Amniotic epithelial cell (primary cell): ENCODE data around the gene PPP1R3E.
"Not testable (repeated sequence)": the region's sequence is repeated elsewhere in the genome, so short reads cannot be mapped to it uniquely, and the experiment has no call there.

Experiments
- DNase-seq: peaks from one replicate; pipeline ENCODE4 v3.0.0-alpha.2; 2010; ENCODE audit warnings: low read depth

PPP1R3E gene

DNA sequence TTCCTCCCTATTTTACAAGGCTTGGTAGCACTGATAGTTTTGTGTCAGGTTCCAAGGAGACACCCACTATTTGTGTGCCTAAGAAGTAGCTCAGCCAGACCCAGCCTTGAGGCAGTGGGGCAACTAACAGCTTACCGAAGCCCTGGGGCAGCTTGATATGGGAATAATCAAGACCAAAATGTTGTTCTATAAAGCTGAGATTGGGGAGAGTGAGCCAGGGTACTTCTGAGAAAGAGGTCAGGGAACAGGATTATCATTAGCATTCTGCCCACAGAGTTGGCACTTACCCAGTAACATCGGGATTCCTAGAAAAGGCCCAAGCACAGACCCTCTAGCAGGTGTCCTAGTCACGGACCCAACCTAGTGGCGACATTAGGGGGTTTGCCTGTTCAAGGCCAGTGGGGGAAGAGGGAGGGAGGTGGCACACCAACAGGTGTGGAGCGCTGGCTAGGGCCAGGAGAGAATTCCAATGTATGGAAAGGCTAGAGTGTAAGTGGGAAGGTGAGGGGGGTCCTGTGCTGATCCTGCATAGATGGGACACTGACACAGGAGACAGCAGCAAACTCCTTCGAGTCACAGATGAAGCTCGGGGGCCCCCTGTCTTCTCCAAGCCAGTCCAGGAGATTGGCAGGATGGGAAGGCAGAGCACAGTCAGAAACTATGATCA is 4.9 kb downstream of the PPP1R3E start:
- no peak for DNase-seq

GRCh38 chr14:23297096-23297495 is 5.6 kb downstream of the PPP1R3E start:
- DNase-seq = no peak

DNA sequence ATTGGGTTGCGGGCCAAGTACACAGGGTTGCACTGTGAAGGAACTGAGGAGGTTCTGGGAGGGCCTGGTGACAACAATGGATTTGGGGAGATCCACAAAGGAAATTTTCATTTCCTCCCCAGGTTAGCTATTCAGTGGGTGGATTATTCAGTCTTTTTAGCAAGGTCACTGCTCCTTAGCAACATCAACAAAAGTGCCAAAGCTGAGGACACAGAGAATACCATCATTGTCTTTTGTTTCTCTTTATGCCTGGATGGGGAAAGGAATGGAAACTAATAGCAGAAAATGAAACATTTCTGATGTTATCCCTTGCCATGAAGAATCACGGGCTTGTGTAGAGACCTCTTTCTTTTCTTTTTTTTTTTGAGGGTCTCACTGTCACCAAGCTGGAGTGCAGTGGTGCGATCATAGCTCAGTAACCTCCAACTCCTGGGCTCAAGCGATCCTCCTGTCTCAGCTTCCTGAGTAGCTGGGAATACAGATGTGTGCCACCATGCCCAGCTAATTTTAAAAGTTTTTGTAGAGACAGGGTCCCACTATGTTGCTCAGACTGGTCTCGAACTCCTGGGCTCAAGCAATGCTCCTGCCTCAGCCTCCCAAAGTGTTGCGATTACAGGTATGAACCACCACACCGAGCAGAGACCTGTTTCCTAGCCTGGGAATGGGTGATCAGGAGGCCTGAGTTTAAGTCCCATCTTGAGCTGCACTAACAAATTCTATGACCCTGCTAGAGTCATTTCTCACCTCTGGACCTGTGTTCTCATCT is 6.5 kb downstream of the PPP1R3E start:
- no peak for DNase-seq

DNA sequence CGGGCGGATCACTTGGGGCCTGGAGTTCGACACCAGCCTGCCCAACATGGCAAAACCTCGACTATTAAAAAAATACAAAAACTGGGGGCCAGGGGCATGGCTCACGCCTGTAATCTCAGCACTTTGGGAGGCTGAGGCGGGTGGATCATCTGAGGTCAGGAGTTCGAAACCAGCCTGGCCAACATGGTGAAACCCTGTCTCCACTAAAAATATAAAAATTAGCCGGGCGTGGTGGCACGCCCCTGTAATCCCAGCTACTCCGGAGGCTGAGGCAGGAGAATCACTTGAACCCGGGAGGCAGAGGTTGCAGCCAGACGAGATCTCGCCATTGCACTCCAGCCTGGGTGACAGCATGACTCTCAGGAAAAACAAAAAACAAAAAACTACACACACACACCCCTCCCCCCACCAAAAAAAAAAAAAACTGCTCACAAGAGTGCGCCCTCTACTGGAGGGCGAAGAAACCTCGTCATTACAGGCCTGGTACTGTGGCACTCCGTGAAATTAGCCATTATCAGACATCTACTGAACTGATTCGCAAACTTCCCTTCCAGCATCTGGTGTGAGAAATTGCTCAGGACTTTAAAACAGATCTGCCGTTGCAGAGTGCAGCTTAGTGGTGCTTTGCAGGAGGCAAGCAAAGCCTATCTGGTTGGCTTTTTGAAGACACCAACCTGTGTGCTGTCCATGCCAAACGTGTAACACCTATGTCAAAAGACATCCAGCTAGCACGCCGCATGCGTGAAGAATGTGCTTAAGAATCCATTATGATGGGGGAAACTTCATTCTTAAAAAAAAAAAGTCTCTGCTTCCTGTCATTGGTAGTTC is 7.7 kb downstream of the PPP1R3E start:
- peak; percentile 44 for DNase-seq

DNA sequence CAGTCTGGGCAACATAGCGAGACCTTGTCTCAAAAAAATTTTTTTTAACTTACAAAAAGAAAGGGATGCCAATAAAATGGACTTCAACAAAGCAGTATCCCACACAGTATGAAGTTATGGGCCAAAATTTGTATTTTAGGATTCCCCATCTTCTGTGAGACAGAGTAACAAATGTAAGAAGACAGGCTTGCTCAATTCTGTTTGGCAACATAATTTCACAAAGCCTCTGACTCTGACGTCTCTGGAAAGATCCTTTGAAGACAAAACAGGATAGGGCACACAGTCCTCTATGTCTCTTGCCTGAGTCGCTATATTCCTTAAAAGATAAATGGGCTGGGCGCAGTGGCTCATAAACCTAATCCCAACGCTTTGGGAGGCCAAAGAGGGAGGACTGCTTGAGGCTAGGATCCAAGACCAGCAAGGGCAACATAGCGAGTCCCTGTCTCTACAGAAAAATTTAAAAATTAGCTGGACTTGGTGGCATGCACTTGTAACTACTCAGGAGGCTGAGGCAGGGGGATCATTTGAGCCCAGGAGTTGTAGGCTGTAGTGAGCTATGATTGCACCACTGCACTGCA is 15.7 kb downstream of the PPP1R3E start:
- peak; percentile 56 for DNase-seq

DNA sequence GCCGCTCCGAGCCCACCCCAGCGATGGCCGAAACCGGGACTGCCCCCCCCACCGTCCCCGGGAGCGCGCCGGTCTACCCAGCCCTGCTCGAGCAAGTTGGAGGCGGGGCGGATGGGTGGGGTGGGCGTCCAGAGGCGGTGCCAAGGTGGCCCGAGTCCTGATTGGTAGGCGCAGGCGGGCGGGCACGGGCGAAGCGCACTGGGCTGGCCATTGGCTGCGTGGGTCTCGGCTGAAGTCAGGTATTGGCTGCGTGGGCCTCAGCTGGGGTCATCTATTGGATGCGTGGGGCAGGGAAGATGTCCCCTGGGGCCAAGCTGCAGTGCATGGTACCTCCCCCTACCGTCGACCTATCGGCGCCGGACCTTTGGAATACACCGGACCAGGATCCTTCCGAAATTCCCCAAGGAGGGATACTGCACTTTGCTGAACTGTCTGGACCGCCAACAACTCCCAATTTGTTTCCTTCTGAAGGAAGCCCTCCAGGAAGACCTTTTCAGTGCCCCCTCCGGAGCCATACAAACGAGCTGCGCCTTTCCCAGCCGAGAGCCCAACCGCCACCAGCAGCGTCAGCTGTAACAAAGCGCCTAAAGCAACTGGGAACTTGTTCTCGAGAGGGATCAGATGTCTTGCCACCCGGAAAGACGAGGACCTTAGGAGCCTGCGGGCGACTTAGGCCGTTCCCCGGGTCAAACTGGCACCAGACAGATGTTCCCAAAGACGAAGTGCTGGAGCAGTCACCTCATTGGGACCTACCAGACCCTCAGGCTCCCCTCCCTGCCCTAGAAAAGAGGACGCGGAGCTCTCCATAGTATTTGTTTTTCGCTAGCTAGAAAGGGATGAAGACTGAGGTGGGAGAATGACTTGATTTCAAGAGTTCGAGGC is 16.4 kb downstream of the PPP1R3E start, which contains the start of gene HOMEZ:
HOMEZ (minus strand) TSS at position 113 of the 882 bp plus-strand sequence. CDS start 180 bp downstream, outside the sequence.
- DNase-seq = peak; percentile 98

DNA sequence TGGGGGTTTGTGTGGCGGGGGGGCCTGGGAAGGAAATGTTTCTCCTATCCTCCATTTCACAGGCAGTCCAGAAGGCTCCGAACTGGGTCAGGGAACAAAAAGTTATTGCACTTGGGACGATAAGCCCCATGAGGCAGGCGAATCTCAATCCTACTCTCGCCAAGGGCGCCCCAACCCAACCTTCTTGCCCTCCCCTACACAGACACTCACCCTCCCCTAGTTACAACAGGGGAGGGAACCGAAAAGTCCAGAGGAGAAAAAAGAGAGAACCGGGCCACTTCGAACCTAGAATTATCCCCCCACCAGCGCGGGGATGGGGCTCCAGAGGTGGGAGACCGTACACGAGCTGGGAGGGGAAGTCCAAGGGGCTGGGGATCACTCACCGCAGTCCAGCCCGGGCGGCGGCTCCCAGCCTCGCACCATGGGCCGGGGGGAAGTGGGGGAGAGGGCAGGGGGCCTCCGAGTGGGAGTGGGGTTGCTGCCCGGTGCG is 17.1 kb downstream of the PPP1R3E start:
- DNase-seq = no peak

DNA sequence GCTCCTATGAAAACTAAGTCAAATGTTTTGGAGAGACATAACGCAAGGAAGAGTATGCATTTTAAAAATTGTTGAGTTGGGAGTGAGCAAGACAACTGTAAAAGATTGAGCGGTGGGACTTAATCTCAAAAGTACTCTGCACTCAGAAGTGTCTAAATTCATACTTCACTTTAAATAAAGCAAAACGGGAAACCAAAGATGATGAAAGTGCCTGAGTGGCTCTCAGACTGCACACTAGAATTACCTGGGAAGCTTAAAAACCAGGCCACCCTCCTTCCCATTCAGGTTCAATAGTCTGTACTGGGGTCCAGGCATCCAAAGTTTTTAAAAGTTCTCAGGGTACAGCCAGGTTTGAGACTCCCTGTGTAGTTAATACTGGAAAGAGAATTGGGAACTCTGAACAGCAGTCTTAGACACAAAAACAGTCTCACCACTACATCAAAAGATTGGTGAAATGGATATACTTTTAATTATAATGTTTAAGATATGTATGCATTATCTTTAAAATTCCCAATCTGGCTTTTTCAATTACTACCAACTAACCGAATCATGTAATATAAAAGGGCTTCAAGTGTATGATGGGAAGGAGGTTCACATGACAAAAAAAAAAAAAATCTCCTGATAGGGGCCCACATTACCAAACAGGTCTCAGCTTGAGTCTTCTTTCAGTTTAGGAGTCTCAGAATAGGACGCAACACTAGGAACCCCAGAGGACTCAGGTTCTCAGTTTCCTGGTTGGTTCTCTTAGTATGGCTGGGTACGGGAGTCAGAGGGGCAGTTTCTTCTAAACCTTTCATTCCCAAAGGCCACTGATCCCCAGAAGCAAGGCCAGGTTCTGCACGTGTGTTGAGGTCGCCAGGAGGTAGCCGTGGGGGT is 17.8 kb downstream of the PPP1R3E start:
- peak; percentile 22 for DNase-seq

GRCh38 chr14:23281247-23281646 is 21.4 kb downstream of the PPP1R3E start:
- DNase-seq = no peak

- DNase-seq = not testable (repeated sequence)
These were observed 24.7 kb downstream of the PPP1R3E start for GRCh38 chr14:23277928-23278327.

GRCh38 chr14:23277189-23277588 is 25.5 kb downstream of the PPP1R3E start:
- no peak for DNase-seq

DNA sequence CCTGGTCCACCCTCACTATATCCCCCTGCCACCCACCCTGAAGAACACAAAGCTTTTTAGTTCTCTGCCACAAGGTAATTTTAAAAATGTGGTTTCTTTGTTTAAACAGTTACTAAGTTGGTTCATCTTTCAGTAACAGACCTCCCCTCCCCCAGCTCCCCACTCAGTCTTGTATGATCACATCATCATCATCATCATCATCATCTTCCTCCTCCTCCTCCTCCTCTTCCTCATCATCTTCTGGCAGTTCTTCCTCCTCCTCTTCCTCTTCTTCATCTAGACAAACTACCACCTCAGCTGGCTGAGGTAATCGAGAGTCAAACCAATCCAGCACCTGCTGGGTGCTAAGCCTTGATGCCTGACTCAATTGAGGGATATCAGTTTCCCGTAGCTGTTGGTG is 27.2 kb downstream of the PPP1R3E start:
- no peak for DNase-seq

DNA sequence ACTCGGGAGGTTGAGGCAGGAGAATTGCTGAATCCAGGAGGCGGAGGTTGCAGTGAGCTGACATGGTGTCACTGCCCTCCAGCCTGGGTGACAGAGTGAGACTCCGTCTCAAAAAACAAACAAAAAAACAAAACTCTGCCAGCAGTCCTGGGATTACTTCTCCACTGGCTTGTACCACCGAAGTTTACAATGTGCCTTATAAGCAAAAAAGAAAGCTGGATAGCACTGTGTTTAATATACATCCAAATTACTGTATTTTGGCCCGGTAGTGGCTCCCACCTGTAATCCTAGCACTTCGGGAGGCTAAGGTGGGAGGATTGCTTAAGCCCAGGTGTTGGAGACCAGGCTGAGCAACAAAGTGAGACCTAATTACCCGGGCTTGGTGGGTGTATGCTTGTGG is 33.5 kb downstream of the PPP1R3E start:
- DNase-seq = no peak

DNA sequence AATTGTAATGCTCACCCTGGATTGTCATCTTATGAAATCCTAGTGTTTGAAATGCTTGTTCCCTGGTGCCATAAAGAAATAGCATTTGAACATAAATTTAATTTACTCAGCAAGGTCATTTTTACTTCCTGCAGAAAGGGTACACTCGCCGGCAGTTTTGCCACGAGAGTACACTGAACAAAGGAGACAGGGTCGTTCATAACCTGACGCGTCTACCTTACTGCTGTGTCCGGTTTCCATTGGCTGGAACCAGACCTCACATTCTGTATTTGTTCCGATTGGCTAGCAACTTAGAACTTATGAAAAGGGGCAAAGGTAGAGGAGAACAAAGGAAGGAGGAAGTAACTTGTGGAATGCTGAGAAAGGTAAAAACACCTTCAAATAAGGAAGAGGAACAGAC is 41.8 kb downstream of the PPP1R3E start:
- not testable (repeated sequence) for DNase-seq

- DNase-seq = no peak
These were observed 43.2 kb downstream of the PPP1R3E start for GRCh38 chr14:23259426-23259825.

DNA sequence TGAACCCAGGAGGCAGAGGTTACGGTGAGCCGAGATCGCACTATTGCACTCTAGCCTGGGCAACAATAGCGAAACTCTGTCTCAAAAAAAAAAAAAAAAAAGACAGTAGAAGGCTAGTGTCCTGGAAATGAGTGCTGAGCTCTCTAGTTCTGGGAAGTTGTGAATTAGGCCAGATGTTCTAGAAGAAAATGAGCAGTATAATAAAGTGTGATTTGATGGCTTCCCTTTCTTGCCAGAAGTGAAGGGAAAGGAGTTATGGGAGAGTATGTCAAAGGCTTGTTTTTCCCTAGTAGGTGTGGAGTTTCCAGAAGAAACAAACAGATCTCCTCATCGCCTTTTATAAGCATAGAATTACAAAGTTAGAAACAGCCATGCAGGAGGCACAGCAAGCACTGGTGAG is 44.4 kb downstream of the PPP1R3E start:
- no peak for DNase-seq

- no peak for DNase-seq
These were observed 50.0 kb downstream of the PPP1R3E start for GRCh38 chr14:23252420-23253333.

DNA sequence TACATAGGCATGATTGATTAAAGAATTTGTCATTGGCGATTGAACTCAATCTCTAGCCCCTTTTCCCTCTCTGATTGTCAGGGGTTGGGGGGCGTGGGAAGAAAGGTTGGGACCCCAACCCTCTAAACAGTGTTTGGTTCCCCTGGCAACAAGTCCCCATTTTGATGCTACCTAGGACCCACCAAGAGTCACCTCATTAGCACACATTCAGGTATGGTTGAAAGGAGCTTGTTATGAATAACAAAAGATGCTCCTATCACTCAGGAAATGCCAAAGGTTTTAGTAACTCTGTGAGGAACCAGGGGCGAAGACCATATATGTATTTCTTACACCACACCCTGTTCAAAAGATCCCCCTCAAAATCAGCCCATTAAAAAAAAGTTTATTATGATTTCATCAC is 50.7 kb downstream of the PPP1R3E start:
- DNase-seq = no peak

DNA sequence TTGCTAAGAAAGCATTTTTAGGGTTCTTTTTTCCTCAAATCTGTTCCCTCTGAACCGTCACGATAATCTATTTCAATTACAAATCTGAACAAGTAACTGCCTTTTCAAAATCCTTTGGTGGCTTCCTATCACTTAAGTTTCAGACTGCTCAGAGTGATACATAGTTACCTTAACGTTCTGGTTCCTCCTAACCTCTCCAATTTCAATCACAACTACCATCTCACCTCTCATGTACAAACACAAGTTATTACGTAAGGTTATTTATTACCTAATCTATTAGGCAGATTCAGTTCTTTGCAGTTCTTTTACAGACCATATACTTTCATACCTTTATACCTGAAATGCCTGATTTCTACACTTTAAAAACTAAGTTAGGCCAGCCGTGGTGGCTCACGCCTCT is 52.8 kb downstream of the PPP1R3E start:
- DNase-seq = no peak
